Right lobe of liver (tissue), 4 donors: Measurements from ENCODE around the gene SEPTIN2.

ENCODE experiments used
- POLR2A ChIP-seq: fragments of 450-650 bp; IDR thresholded peaks from one replicate; pipeline ENCODE4 v1.6.1; 2017; ENCODE audit warnings: antibody characterized with exemption, mild to moderate bottlenecking
- TF ChIP-seq, protein P1 (sequence below), 4 donors: fragments of 200-600 bp in 3 of 4; fragments of 450-650 bp in 1 of 4; IDR thresholded peaks; one replicate each; pipeline versions ENCODE4 v1.5.1 to v1.8.0; 2016 to 2022; ENCODE audit warnings: antibody characterized with exemption in 4 of 4, mild to moderate bottlenecking in 2 of 4
- donor health status: DM: no; HTN: no; CAD: no.
- donor health status: DM: no; HTN: no; CAD: no.
- donor health status: DM: no; HTN: yes; CAD: no.

GRCh38 chr2:241282555-241282954 is 33.2 kb upstream of the SEPTIN2 start:
- TF ChIP-seq POLR2A, result no peak
- TF ChIP-seq, protein P1, sequence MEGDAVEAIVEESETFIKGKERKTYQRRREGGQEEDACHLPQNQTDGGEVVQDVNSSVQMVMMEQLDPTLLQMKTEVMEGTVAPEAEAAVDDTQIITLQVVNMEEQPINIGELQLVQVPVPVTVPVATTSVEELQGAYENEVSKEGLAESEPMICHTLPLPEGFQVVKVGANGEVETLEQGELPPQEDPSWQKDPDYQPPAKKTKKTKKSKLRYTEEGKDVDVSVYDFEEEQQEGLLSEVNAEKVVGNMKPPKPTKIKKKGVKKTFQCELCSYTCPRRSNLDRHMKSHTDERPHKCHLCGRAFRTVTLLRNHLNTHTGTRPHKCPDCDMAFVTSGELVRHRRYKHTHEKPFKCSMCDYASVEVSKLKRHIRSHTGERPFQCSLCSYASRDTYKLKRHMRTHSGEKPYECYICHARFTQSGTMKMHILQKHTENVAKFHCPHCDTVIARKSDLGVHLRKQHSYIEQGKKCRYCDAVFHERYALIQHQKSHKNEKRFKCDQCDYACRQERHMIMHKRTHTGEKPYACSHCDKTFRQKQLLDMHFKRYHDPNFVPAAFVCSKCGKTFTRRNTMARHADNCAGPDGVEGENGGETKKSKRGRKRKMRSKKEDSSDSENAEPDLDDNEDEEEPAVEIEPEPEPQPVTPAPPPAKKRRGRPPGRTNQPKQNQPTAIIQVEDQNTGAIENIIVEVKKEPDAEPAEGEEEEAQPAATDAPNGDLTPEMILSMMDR (IDR thresholded peaks at IDR 0.05), result no peak
